Stimulated activated CD4-positive, alpha-beta T cell treated with anti-CD3 and anti-CD28 coated beads, Interleukin-1b, Interleukin-23, amount 100 ng/mL, for 1 hour (primary cell): ENCODE measurements around the gene CCL15.

Experiments
- DNase-seq, 2 donors: peaks; one replicate each; pipeline ENCODE4 v3.0.0-alpha.2; 2020; ENCODE audit warnings: low read depth in 2 of 2

Gene CCL15

DNA sequence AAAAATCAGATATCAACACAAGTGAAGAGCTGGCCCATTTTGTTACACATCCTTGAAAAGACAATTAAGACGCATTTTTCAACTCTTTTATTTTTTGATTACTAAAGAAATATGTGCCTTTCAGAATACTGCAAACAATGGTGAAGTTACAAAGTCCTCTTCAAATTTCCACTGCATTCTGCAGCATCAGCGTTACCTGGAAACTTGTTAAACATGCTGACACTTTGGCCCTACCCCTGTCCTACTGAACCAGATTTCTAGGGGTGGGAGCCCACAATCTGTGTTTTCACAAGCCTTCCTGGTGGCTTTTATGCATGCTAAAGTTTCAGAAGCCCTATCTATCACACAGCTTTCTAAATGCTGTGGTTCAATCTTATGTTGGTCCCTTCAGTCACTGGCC, 10.3 kb downstream of the CCL15 start:
- DNase-seq = no peak

DNA sequence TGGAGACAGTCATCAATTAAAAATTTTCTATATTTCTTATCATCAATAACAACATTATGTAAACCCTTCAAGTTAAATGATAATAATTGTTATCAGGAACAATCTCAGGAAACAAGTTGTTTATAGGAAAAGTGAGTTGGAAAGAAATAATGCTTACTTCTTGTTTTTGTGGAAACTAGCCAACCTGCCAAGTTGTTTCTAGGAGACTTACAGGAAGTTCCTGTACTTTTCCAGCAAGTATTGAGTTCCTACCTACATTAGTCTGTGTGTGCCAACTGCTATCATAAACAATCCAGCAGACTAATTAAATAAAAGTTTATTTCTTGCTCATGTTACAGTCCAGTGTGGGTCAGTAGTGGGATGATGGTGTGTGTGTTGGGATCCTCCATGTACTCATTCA, 13.2 kb downstream of the CCL15 start:
- DNase-seq = no peak

DNA sequence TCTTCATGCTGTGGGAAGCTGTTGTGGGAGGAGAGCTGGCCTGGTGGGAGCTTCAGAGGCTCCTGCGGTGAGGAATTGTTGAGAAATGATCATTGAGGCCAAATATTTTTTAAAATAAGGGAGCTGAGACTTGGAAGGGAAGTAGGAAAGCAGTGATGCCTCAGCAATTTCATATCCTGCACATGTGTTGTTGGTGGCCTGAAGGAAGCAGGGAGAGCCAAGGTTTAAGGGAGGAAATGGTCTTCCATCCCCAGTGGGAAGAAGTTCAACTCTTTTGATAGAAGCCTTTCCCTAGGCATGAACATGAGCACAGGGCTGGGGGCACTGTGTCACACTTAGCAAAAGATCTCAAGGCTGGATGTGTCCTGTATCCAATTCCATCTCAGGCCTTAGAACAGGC, 14.7 kb downstream of the CCL15 start, which contains the start of gene CCL14:
TSS of gene CCL14 (minus strand) at position 87 of the 400 bp plus-strand sequence. CDS start at position 7, 80 bp downstream.
- no peak for DNase-seq

DNA sequence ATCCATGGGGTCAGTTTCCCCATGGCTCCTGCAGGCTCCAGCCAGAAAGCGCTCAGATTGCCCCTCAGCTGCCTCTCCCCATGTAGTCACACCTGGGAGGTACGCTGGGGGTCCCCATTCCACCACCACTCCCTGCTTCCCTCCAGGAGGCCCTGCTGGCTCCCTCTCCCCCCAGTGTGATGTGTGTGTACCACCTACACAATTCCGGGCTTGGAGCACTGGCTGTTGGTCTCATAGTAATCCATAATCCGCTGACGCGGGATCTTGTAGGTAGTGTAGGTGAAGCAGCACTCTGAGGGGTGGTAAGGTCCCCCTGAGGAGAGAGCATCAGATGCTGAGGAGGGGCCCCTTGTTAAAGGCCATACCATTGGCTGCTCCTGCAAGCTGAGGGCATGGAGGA, 17.2 kb downstream of the CCL15 start:
- DNase-seq = no peak

DNA sequence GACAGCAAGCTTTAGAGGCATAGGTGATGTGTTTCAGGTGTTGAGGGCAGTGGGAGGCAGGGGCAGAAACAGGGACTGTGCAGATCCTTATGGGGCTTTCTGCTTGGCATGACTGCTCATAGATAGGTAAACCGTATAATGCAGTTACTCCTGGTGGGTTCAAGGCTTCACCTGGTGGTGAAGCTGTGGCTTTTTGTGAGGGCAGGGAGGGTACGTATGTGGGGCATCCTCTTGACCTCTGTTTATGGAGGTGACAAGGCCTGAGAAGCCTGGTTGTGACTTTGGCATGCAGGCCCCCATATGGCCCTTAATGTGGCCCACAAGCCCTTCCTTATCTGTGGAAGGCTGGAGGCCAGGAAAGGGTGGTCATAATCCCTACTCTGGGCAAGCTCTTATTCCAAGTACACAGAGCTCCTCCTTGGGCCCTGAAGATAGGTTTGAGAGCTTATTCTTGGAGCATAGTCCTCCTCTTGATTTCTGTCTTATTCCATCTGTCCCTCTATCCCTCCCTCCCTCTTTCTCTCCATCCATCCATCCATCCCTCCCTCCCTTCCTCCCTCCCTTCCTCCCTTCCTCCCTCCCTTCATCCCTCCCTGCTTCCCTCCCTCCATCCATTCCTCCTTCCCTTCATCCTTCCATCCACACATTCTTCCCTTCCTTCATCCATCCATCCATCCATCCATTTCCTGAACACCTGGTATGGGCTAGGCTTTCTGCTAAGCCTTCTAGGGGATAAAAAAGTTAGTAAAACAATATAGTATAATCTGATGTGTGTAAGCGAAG, 18.8 kb downstream of the CCL15 start:
- no peak for DNase-seq

DNA sequence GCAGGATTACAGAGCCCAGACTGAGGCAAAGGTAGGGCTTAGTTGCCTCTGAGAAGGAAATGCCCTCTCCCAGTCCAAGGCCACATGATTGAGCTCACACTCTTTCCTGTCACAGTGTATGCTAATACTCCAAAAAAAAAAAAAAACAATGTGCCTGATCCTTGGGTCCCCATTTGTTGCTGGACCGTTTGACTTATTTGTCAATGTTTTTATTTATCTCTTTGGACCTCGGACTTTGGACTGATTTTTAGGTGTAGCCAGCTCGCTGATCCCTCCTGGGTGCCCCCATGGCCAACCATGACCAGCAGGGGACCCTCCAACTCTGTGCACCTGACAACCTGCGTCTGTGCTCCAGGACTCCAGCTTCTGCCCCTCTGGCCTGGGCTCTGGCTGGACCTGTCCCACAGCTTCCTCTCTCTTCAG, 19.4 kb downstream of the CCL15 start:
- no peak for DNase-seq

DNA sequence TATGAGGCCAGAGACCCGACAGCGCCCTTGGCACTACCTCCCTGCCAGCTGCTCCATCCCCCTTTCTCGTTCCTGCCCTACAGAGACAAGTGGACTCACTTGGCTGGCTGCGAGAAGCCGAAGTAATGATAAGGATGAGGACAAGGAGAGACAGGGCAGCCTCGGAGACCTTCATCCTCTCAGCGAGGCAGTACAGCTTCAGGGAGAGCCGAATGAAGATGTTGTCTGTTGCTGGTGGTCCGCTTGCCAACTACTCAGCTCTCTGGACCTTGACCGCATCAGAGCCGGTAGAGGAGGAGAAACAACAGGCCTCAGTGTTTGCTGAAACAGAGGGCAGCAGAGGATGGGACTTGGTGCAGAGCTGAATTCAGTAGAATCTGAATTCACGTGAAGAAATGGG, 20.1 kb downstream of the CCL15 start, which contains the start of gene CCL16:
TSS of gene CCL16 (minus strand) at position 252 of the 400 bp plus-strand sequence. CDS start at position 175, 77 bp downstream.
- no peak for DNase-seq

DNA sequence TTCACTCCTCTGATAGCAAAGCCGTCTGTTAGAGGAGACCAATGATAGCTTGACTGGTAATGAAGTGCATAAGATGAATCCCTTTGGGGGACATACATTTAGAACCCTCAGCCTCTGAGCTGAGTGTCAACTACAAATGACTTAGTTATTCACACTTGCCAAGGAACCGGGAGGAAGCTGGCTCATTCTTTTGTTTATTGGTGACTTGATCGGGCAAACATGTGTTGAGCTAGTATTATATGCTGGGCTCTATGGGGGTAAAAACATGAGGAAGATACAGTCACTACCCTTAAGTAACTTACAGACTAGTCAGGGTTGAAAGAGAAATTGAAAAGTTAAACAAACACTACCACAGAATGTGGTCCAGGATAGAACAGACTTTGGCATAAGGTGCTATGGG, 23.0 kb downstream of the CCL15 start:
- no peak for DNase-seq

DNA sequence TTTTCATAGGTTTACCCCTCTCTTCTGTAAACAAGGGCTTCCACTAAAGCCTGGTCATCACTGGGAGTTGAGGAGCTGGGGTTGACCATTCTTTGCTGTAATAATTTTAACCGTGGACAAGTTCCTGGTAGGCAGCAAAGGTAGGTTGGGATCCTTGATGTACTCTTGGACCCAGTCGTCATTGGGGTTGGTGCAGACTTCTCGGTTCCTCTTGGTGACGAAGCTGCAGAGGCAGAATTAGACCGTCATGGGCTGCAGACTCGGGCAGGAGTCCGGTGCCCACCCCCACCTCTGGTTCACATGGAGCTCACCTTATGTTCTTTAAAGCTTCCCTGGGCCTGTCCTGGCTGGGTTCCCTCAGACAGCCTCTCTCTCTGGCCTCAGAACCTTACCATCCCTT, 23.8 kb downstream of the CCL15 start:
- DNase-seq = no peak

DNA sequence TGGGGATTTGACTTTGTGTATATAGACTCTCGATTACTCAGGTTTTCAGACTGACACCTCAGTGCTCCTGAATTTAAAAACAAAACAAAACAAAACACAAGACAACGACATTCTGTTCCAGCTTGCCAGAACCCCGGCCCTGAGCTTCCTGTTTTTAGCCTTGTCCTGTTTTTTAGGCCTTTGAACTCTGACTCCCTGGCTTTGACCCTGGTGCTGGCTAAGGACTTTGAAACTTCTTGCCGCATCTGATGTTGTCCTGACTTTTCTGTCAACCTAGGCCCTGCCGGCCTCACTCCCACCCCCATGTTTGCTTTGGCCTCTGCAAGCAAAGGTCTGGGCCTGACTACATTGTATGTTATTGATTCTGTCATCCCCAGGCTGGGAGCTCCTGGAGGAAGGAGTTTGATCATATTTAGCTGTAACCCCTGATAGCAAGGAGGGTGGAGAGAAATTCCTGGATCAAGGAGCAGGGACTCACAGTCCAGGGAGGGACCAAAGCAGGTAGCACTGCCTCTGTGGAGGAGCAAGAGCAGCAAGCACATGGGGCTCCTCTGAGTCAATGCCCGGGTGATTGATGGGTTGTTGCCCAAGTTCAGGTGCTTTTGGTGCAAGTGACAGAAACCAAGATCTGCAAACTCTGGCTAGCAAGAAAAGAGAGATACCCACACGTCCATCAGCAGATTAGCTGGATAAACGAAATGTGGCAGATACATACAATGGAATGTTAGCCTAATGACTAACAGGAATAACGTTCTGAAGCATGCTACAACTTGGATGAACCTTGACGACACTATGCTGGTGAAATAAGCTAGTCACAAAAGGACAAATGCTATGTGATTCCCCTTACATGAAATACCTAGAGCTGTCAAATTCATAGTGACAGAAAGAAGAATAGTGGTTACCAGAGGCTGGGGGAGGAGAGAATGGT, 27.8 kb downstream of the CCL15 start:
- no peak for DNase-seq

DNA sequence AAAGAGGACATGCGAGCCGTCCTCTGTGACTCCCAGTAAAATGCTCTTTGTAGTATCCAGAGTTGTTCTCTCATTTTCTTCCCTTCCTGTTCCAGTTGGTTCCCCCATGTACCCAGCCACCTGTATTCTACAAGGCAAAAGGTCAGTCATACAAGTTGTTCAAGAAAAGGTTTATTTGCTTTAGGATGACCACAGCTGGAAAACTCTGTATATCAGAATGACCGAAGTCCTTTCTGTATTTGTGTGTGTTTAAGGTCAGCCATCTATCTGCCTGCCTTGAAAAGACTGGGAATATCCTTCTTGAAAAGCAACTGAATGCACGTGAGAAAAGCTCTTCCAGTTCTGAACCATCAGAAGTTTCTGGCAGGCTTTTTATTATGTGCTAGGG, 28.4 kb downstream of the CCL15 start:
- DNase-seq = no peak

DNA sequence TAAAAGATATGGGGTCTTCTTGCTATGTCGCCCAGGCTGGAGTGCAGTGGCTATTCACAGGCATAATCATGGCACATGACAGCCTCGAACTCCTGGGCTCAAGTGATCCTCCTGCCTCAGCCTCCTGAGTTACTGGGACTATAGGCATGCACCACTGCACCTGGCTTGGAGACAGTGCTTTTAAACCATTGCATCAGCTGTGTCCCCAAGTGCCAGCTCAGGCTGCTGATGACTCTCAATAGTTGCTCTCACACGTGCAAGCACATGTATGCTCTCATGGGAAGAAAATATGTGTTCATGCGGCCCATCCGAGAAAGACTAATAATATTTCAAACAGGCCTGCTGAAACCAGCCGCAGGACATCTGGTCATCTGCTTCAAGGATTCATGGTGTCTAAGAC, 28.8 kb downstream of the CCL15 start:
- no peak for DNase-seq

DNA sequence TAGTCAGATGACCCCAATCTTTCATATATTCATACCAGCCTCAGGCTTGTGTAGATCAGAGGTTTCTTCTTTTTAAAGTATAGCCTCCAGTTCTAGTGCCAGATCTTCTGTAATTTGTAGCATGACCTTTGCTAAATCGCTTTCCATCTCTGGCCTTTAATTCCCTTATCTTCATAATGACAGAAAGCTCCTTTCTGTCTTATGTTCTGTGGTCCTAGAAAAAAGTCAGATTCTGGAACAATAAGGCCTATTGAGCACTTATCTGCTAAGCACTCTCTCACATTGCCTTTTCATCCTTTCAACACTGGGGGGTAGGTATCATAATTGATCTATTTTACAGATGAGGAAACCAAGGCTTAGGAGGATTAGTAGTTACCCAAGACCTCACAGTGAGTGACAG, 29.3 kb downstream of the CCL15 start:
- no peak for DNase-seq

DNA sequence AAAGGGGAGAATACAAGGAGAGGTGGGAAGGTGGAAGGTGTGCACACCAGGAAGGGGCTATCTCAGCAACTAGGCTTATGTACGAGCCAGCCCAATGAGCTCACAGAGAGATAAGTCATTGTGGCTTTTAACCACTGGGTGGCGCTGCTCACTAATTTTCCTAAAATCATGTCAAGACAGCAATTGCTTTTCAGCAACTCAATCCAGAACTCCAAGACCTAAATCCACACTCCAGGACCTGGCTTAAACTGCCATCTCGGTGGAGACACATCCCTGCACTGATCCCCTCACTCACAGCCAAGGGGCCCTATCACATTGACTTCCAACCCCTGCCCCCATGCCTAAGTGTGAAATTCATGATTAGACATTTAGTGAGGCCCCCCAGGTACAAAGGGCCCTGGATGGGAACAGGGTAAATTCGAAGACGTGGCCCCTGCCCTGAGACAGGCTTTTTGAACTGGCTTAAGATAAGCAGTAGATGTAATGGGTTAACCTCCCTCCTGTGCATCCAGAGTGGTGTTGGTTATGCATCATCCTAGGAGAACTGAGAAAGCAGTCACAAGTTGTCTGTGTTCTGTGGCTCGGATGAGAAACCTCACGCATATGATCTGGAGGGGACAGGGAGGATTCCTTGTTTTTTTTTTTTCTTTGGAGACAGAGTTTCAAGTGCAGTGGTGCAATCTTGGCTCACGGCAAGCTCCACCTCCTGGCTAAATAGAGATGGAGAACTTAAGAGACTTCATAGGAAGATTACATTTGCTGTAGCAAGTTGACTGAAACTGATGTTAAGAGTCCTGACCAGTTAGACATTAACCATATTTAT, 31.6 kb downstream of the CCL15 start:
- DNase-seq = peak; percentile 15 to 48

DNA sequence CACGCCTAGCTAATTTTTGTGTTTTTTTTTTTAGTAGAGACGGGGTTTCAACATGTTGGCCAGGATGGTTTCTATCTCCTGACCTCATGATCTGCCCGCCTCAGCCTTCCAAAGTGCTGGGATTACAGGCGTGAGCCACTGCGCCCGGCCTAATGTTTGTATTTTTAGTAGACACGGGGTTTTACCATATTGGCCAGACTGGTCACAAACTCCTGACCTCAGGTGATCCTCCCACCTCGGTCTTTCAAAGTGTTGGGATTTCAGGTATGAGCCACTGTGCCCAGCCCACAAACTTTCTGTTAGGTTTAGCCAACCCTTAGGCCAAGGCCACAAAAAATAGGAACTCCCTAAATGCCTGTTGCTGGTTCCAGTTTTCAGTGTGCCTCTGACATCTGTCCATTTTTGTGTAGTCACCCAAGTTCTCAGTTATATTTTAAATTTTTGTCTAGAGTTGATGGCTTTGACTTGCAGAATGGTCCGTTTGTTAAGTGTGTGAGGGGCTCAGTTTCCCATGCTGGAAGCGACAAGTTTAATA, 32.8 kb downstream of the CCL15 start:
- no peak for DNase-seq

DNA sequence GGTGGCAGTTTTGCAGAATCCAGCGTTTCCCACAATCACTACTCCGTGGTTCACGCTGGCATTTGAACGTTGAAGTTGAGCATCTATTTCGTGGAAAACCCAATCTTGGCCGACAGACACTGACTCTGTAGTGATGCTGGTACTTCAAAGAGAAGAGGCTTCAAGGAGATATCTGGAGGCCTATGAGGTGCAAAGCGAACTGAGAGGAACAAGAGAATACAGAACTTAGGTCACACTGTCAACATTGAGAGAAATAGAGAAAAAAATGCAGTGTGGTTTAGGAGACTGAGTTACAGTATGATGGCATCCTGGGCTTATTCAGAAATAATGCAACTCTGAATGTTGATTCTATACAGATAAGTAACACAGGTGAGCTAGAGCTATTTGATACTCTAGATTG, 36.1 kb downstream of the CCL15 start:
- no peak for DNase-seq

DNA sequence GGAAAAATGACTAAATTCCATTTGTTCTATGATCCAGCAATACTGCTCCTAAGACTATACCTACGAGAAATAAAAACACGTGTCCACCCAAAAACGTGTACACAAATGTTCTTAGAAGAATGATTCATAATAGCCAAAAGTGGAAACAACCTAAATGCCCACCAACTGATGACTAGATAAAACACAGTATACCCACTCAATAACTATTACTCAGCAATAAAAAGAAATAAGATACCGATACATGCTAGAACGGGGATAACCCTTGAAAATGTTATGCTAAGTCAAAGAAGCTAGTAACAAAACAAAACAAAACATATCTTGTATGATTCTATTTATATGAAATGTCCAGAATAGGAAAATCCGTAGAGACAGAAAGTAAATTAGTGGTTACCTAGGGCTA, 37.7 kb downstream of the CCL15 start:
- no peak for DNase-seq

DNA sequence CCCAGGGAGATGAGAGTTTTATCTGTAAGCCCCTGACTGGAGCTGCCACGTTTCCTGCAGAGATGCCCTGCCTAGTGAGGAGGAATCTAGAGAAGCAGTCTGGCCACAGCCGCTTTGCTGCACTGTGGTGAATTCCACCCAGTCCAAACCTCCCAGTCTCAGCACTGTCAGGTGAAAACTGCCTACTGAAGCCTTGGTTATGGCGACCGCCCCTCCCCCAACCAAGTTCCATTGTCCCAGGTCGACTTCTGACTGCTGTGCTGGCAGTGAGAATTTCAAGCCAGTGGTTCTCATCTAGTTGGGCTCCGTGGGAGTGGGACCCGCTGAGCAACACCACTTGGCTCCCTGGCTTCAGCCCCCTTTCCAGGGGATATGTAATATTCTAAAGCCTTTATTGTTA, 47.6 kb downstream of the CCL15 start:
- DNase-seq = no peak

DNA sequence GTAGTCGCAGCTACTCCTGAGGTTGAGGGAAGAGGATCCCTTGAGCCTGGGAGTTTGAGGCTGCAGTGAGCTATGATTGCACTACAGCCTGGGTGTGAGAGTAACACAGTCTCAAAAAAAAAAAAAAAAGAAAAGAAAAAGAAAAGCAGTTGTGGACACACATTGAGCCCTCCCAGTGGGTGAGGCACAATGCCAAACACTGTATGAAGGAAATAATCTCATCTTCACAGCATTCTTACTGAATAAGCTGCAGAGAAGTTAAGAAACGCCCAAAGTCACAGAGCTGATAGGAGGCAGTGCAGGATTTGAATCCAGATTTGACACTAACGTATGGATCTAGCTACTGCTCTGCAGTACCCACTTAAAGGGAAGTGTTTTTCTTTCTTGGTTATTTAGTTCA, 52.0 kb downstream of the CCL15 start:
- DNase-seq = no peak

DNA sequence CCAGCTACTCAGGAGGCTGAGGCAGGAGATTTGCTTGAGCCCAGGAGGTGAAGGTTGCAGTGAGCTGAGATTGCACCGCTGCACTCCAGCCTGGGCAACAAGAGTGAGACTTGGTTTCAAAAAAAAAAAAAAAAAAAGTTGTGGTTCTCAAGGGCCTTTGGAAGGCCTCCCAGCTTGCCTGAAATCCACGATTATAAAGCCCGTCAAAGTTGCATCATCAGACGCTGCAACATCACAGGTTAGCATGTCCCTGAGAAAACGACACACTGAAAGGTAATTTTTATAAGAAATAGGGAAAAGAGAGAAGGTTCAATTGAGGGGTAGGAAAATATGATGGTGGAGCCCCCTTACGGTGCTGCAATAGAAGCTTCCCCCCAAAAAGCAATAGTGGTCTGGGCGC, 53.3 kb downstream of the CCL15 start:
- DNase-seq = no peak
